GM12878 (cell line): ENCODE data around the gene LSAMP. TPM values are rescaled to one million over a fixed set of nuclear protein-coding genes. Genes with fewer than 3 reads are reported as not detected.

ENCODE experiments used
- ATAC-seq: fragments of 200-7000 bp; cut with Tn5 transposase; 3 replicates; pipeline ENCODE4 v1.9.1; 2020; ENCODE audit warnings: mild to moderate bottlenecking, moderate library complexity
- BruUV-seq: library from RNA; stranded (reverse); fragments of 400-500 nt; replicated peaks from 2 replicates; lab custom pipeline; 2021; lab: Mats Ljungman, UMichigan
- CTCF ChIA-PET: fragments of 300-600 bp; sonication (Branson Sonifier 250); formaldehyde crosslinking; extraction: SDS; loops from one replicate; lab custom pipeline; 2021; ENCODE audit warnings: inconsistent platforms; lab: Yijun Ruan, JAX
- POLR2A ChIA-PET: fragments of 350-600 bp; formaldehyde crosslinking; extraction: SDS; loops from one replicate; lab custom pipeline; 2021; ENCODE audit warnings: inconsistent platforms; lab: Charles Lee
- RAD21 ChIA-PET: fragments of 300-600 bp; sonication (Branson Sonifier 250); formaldehyde crosslinking; loops from one replicate; lab custom pipeline; 2023; ENCODE audit warnings: antibody characterized with exemption; ENCODE audit not compliant: unreplicated experiment; lab: Charles Lee
- SMC1A ChIA-PET: fragments of 300-600 bp; sonication (Branson Sonifier 250); formaldehyde crosslinking; loops from one replicate; lab custom pipeline; 2023; ENCODE audit not compliant: unreplicated experiment, uncharacterized antibody; lab: Charles Lee
- DNase-seq: peaks from one replicate; pipeline ENCODE4 v3.0.0-alpha.2; 2011; ENCODE audit warnings: low read depth, low spot score
- FAIRE-seq: peaks from 3 replicates; lab custom pipeline; 2011; peaks lifted over from hg19 to GRCh38; lab: Jason Lieb, UNC
- H2AFZ ChIP-seq: 2 replicates; pipeline ENCODE4 v1.6.0; 2011; ENCODE audit warnings: low read depth, low read length, control low read depth; ENCODE audit not compliant: control insufficient read depth
- H3K27ac ChIP-seq: 2 replicates; pipeline ENCODE4 v1.5.1; 2011; ENCODE audit warnings: control low read depth; ENCODE audit not compliant: control insufficient read depth, insufficient read depth
- H3K27me3 ChIP-seq, 2 experiments: replicated peaks in 1 of 2; 2 replicates each; pipeline versions ENCODE4 v1.6.0 to v1.6.1; 2011; ENCODE audit warnings: low read length in 1 of 2; ENCODE audit not compliant: control insufficient read depth in 2 of 2, insufficient read depth in 2 of 2
- H3K36me3 ChIP-seq, 2 experiments: 2 replicates each; pipeline ENCODE4 v1.5.1; 2011; ENCODE audit warnings: low read length in 1 of 2; ENCODE audit not compliant: control insufficient read depth in 2 of 2, insufficient read depth in 2 of 2
- H3K4me1 ChIP-seq: 2 replicates; pipeline ENCODE4 v1.6.1; 2011; ENCODE audit warnings: mild to moderate bottlenecking, low read length, moderate library complexity, mixed read lengths; ENCODE audit not compliant: control insufficient read depth, insufficient read depth
- H3K4me2 ChIP-seq: 2 replicates; pipeline ENCODE4 v1.6.0; 2011; ENCODE audit warnings: control low read depth; ENCODE audit not compliant: control insufficient read depth, insufficient read depth
- H3K4me3 ChIP-seq: fragments of 200-600 bp; sonication (generic); 2 replicates; pipeline ENCODE4 v1.5.1; 2016
- H3K79me2 ChIP-seq: 2 replicates; pipeline ENCODE4 v1.6.0; 2011; ENCODE audit warnings: low read length; ENCODE audit not compliant: control insufficient read depth, insufficient read depth
- H3K9ac ChIP-seq: 2 replicates; pipeline ENCODE4 v1.8.0; 2011; ENCODE audit warnings: low read length, control low read depth, mixed read lengths; ENCODE audit not compliant: control insufficient read depth, insufficient read depth
- H3K9me3 ChIP-seq: replicated peaks from 3 replicates; pipeline ENCODE4 v1.5.1; 2011; ENCODE audit warnings: mild to moderate bottlenecking, low read length; ENCODE audit not compliant: control insufficient read depth, insufficient read depth
- H4K20me1 ChIP-seq: 2 replicates; pipeline ENCODE4 v1.6.0; 2011; ENCODE audit not compliant: control insufficient read depth, insufficient read depth
- BMI1 ChIP-seq: fragments of 450-650 bp; IDR thresholded peaks from 2 replicates; pipeline ENCODE4 v1.6.1; 2016; ENCODE audit warnings: mild to moderate bottlenecking, moderate library complexity, borderline replicate concordance
- CHD4 ChIP-seq: fragments of 200-600 bp; sonication (generic); IDR thresholded peaks from 2 replicates; pipeline ENCODE4 v1.6.1; 2016; ENCODE audit warnings: mild to moderate bottlenecking
- IKZF1 ChIP-seq: fragments of 450-650 bp; conservative IDR thresholded peaks from 2 replicates; pipeline ENCODE4 v1.6.1; 2017; ENCODE audit warnings: antibody characterized with exemption, mild to moderate bottlenecking
- MTA3 ChIP-seq: IDR thresholded peaks from 2 replicates; pipeline ENCODE4 v1.6.1; 2012; ENCODE audit warnings: low read length, inconsistent platforms, borderline replicate concordance
- SRF ChIP-seq, 2 experiments: IDR thresholded peaks; 2 replicates each; pipeline ENCODE4 v1.6.1; 2011; ENCODE audit warnings: low read depth in 2 of 2, low read length in 2 of 2, mild to moderate bottlenecking in 1 of 2, moderate library complexity in 1 of 2
- ZNF207 ChIP-seq: fragments of 450-650 bp; IDR thresholded peaks from 2 replicates; pipeline ENCODE4 v1.6.1; 2014; ENCODE audit warnings: antibody characterized with exemption, mild to moderate bottlenecking, borderline replicate concordance
- WGBS: methylation state at CpG from one replicate; pipeline ENCODE4 v1.1.6; 2016; ENCODE audit warnings: low lambda C conversion rate; ENCODE audit not compliant: insufficient replicate concordance, insufficient coverage; ENCODE audit errors: missing lambda C conversion rate; 5-methylcytosine and 5-hydroxymethylcytosine counted together
- in situ Hi-C: fragments of 300-500 bp; cut with MboI; formaldehyde crosslinking; loops from 9 replicates; pipeline ENCODE4 v1.14.3; 2018; ENCODE audit warnings: mixed read lengths
- intact Hi-C: fragments of 100-400 bp; cut with micrococcal nuclease; formaldehyde crosslinking; loops from one replicate; pipeline ENCODE4 v1.14.2; 2022; ENCODE audit not compliant: unreplicated experiment
- polyA plus RNA-seq, 11 experiments: library from polyadenylated mRNA; depleted of rRNA in 4 of 11; unstranded in 6 of 11; stranded (reverse) in 5 of 11; fragments of >200 nt; fragmentation: Nextera tagmentation in 4 of 11; fragmentation: Illumina TruSeq in 1 of 11; extraction: Ambion mirVana in 4 of 11; extraction: Trizol in 1 of 11; gene quantifications; 1 replicate in 1 of 11; 2 replicates in 10 of 11; pipeline versions ENCODE4 v1.2.1 to v1.2.3, GENCODE V29; 2011 to 2016; ENCODE audit warnings: inconsistent platforms in 2 of 11, missing spikeins in 2 of 11, low read depth in 1 of 11
- total RNA-seq, 4 experiments: library from RNA; depleted of rRNA in 3 of 4; stranded (reverse); fragments of >200 nt in 3 of 4; fragmentation: Illumina TruSeq in 1 of 4; extraction: Trizol in 1 of 4; gene quantifications; 2 replicates each; pipeline versions ENCODE4 v1.2.1 to v1.2.3, GENCODE V29; 2013 to 2021
- TF ChIP-seq, protein P1 (sequence below): IDR thresholded peaks from 2 replicates; pipeline ENCODE4 v1.6.1; 2012; ENCODE audit warnings: mild to moderate bottlenecking, low read depth, low read length

LSAMP gene
- total and polyA plus RNA-seq, 10 of the 15 experiments (the other 5 are each of a cell fraction or from before 2014, with no cell fraction given), result 2.0 to 12.7 (median 6.5) TPM

DNA sequence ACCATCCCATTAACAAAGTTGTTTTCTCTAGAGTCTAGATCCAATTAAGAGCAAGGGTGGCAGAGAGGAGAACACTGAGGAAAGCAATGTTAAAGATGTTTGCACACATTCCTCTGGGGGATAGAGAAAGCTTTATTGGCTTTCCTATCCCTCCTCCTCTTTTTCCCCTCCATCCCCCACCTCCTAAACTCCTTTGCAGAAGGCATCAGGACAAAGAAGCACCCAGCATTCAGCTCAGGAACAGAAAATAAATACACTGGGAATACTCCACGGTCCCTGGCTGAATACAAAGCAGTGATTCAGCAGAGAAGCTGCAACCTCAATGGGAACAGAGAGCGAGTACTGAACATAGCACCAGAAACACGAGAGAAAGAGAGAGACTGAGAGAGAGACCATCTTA, 21.9 kb downstream of the LSAMP start:
- POLR2A ChIA-PET, result interaction anchor here (0.9 to 1.2 kb wide), 2 partner anchors 10 to 17 kb away, joined by 3 read pairs; no protein-coding TSS in a partner anchor

More for the DNA sequence above, 21.9 kb downstream of the LSAMP start:
- CTCF ChIA-PET, result interaction anchor here (1.2 kb wide), 2 partner anchors 12 to 23 kb away, joined by 3 read pairs; no protein-coding TSS in a partner anchor
- no TSS peak for BruUV-seq
- H3K4me3 ChIP-seq, result no peak overlapping the region
- DNase-seq, result no peak
- SMC1A ChIA-PET, result interaction anchor here (1.3 to 2.5 kb wide), 5 partner anchors 10 to 39 kb away, joined by 4 to 10 read pairs (median 6); no protein-coding TSS in a partner anchor
- no peaks in the 10 kb centered on the region for H3K79me2 ChIP-seq
- ATAC-seq, result no peak; the same call in 2 of the 3 replicates
- H3K36me3 ChIP-seq, result no peaks in the 10 kb centered on the region
- H3K9me3 ChIP-seq, result no peaks in the 10 kb centered on the region
- no peak overlapping the region for H2AFZ ChIP-seq
- H4K20me1 ChIP-seq, result no peaks in the 10 kb centered on the region
- 2% methylated on average over 3 of the region's 3 CpGs for WGBS
- no peak overlapping the region for H3K27ac ChIP-seq
- intact Hi-C loops (no loop called here), in situ Hi-C loops (no loop called here)
- FAIRE-seq, result no peak
- RAD21 ChIA-PET, result interaction anchor here (1.3 kb wide), 1 partner anchor 72 kb away, joined by 3 read pairs; no protein-coding TSS in a partner anchor
- H3K9ac ChIP-seq, result no peak overlapping the region
- H3K4me2 ChIP-seq, result no peak overlapping the region
- TF ChIP-seq CHD4 (no peak), BMI1 (no peak), MTA3 (no peak), IKZF1 (no peak), ZNF207 (no peak), SRF (IDR thresholded peaks at IDR 0.05; ENCODE audit: low read depth in 2 of 2, low read length in 2 of 2) (no peak)
- TF ChIP-seq, protein P1, sequence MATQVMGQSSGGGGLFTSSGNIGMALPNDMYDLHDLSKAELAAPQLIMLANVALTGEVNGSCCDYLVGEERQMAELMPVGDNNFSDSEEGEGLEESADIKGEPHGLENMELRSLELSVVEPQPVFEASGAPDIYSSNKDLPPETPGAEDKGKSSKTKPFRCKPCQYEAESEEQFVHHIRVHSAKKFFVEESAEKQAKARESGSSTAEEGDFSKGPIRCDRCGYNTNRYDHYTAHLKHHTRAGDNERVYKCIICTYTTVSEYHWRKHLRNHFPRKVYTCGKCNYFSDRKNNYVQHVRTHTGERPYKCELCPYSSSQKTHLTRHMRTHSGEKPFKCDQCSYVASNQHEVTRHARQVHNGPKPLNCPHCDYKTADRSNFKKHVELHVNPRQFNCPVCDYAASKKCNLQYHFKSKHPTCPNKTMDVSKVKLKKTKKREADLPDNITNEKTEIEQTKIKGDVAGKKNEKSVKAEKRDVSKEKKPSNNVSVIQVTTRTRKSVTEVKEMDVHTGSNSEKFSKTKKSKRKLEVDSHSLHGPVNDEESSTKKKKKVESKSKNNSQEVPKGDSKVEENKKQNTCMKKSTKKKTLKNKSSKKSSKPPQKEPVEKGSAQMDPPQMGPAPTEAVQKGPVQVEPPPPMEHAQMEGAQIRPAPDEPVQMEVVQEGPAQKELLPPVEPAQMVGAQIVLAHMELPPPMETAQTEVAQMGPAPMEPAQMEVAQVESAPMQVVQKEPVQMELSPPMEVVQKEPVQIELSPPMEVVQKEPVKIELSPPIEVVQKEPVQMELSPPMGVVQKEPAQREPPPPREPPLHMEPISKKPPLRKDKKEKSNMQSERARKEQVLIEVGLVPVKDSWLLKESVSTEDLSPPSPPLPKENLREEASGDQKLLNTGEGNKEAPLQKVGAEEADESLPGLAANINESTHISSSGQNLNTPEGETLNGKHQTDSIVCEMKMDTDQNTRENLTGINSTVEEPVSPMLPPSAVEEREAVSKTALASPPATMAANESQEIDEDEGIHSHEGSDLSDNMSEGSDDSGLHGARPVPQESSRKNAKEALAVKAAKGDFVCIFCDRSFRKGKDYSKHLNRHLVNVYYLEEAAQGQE, result no peak
- no peaks in the 10 kb centered on the region for H3K27me3 ChIP-seq
- no peaks in the 10 kb centered on the region for H3K4me1 ChIP-seq
